Astrocyte (in vitro differentiated cells and primary cell): ENCODE data around the gene GRM4. TPM values are rescaled to one million over a fixed set of nuclear protein-coding genes. Genes with fewer than 3 reads are reported as not detected.

Experiments used
- DNase-seq: peaks from one replicate; pipeline ENCODE4 v3.0.0-alpha.2; 2010; ENCODE audit warnings: low read depth
- FAIRE-seq: peaks from 2 replicates; lab custom pipeline; 2011; peaks lifted over from hg19 to GRCh38; lab: Jason Lieb, UNC
- H2AFZ ChIP-seq: 2 replicates; pipeline ENCODE4 v1.6.0; 2012; ENCODE audit warnings: low read depth, low read length, inconsistent platforms
- H3K27ac ChIP-seq: 2 replicates; pipeline ENCODE4 v1.5.1; 2011; ENCODE audit warnings: low read depth, low read length, inconsistent platforms
- H3K27me3 ChIP-seq: 2 replicates; pipeline ENCODE4 v1.6.0; 2011; ENCODE audit warnings: low read length, inconsistent platforms; ENCODE audit not compliant: insufficient read depth
- H3K36me3 ChIP-seq: 2 replicates; pipeline ENCODE4 v1.5.1; 2011; ENCODE audit warnings: low read length, inconsistent platforms; ENCODE audit not compliant: insufficient read depth
- H3K4me1 ChIP-seq: 2 replicates; pipeline ENCODE4 v1.5.1; 2011; ENCODE audit warnings: low read length, inconsistent platforms; ENCODE audit not compliant: insufficient read depth
- H3K4me2 ChIP-seq: 2 replicates; pipeline ENCODE4 v1.6.0; 2012; ENCODE audit warnings: low read length, inconsistent platforms
- H3K4me3 ChIP-seq: 2 replicates; pipeline ENCODE4 v1.5.1; 2011; ENCODE audit warnings: low read depth, mild to moderate bottlenecking, low read length, inconsistent platforms; ENCODE audit not compliant: insufficient read depth
- H3K79me2 ChIP-seq: 2 replicates; pipeline ENCODE4 v1.6.0; 2012; ENCODE audit warnings: mild to moderate bottlenecking, low read length, inconsistent platforms; ENCODE audit not compliant: insufficient read depth
- H3K9ac ChIP-seq: 2 replicates; pipeline ENCODE4 v1.6.0; 2012; ENCODE audit warnings: mild to moderate bottlenecking, low read length, inconsistent platforms
- H3K9me3 ChIP-seq: 2 replicates; pipeline ENCODE4 v1.5.1; 2012; ENCODE audit warnings: low read depth, mild to moderate bottlenecking, low read length, inconsistent platforms; ENCODE audit not compliant: insufficient read depth
- H4K20me1 ChIP-seq: 2 replicates; pipeline ENCODE4 v1.6.0; 2012; ENCODE audit warnings: low read length, inconsistent platforms; ENCODE audit not compliant: insufficient read depth
- H3K27ac Mint-ChIP-seq: one replicate; pipeline ENCODE4 v1.8.0; 2021; ENCODE audit warnings: mild to moderate bottlenecking, mixed read lengths; ENCODE audit not compliant: unreplicated experiment
- H3K27me3 Mint-ChIP-seq: one replicate; pipeline ENCODE4 v1.8.0; 2021; ENCODE audit warnings: low read depth, mixed read lengths; ENCODE audit not compliant: unreplicated experiment
- H3K36me3 Mint-ChIP-seq: one replicate; pipeline ENCODE4 v1.8.0; 2021; ENCODE audit warnings: low read depth, mixed read lengths; ENCODE audit not compliant: unreplicated experiment
- H3K4me1 Mint-ChIP-seq: one replicate; pipeline ENCODE4 v1.8.0; 2021; ENCODE audit warnings: low read depth, mixed read lengths; ENCODE audit not compliant: unreplicated experiment
- H3K4me3 Mint-ChIP-seq: one replicate; pipeline ENCODE4 v1.8.0; 2021; ENCODE audit warnings: mild to moderate bottlenecking, moderate library complexity, mixed read lengths; ENCODE audit not compliant: unreplicated experiment
- H3K9me3 Mint-ChIP-seq: one replicate; pipeline ENCODE4 v1.8.0; 2021; ENCODE audit warnings: mild to moderate bottlenecking, mixed read lengths; ENCODE audit not compliant: unreplicated experiment
- EZH2 ChIP-seq: IDR thresholded peaks from 2 replicates; pipeline ENCODE4 v1.6.1; 2012; ENCODE audit warnings: mild to moderate bottlenecking, low read length, inconsistent platforms; ENCODE audit not compliant: insufficient read depth
- total RNA-seq: library from RNA; stranded (reverse); gene quantifications from 2 replicates; pipeline ENCODE4 v1.2.1, GENCODE V29; 2021
- TF ChIP-seq, protein P1 (sequence below): IDR thresholded peaks from 2 replicates; pipeline ENCODE4 v1.5.1; 2011; ENCODE audit warnings: low read depth, mild to moderate bottlenecking, inconsistent platforms, low read length, moderate library complexity; ENCODE audit not compliant: insufficient read depth

The GRM4 gene
- total RNA-seq, 1 donor from 2014 or later: 0.30 TPM

GRCh38 chr6:33985313-33985751 is 160.6 kb downstream of the GRM4 start:
- no peak for DNase-seq

GRCh38 chr6:33984466-33985312 is 161.2 kb downstream of the GRM4 start:
- no peaks in the 10 kb centered on the region for H3K27me3 ChIP-seq
- H3K79me2 ChIP-seq: no peaks in the 10 kb centered on the region
- DNase-seq (no peak), FAIRE-seq (no peak)
- H3K27ac Mint-ChIP-seq: no peak overlapping the region
- H4K20me1 ChIP-seq: no peaks in the 10 kb centered on the region
- H3K4me1 Mint-ChIP-seq: no peaks in the 10 kb centered on the region
- H3K27ac ChIP-seq: no peak overlapping the region
- no peak overlapping the region for H3K4me3 Mint-ChIP-seq
- H3K4me3 ChIP-seq: no peak overlapping the region
- no peaks in the 10 kb centered on the region for H3K36me3 Mint-ChIP-seq
- H3K4me1 ChIP-seq: no peaks in the 10 kb centered on the region
- no peaks in the 10 kb centered on the region for H3K9me3 ChIP-seq
- H3K27me3 Mint-ChIP-seq: peaks cover 18% of the 10 kb centered on the region
- H2AFZ ChIP-seq: no peak overlapping the region
- no peak overlapping the region for H3K4me2 ChIP-seq
- no peak overlapping the region for H3K9ac ChIP-seq
- no peak for TF ChIP-seq EZH2
- TF ChIP-seq, protein P1, sequence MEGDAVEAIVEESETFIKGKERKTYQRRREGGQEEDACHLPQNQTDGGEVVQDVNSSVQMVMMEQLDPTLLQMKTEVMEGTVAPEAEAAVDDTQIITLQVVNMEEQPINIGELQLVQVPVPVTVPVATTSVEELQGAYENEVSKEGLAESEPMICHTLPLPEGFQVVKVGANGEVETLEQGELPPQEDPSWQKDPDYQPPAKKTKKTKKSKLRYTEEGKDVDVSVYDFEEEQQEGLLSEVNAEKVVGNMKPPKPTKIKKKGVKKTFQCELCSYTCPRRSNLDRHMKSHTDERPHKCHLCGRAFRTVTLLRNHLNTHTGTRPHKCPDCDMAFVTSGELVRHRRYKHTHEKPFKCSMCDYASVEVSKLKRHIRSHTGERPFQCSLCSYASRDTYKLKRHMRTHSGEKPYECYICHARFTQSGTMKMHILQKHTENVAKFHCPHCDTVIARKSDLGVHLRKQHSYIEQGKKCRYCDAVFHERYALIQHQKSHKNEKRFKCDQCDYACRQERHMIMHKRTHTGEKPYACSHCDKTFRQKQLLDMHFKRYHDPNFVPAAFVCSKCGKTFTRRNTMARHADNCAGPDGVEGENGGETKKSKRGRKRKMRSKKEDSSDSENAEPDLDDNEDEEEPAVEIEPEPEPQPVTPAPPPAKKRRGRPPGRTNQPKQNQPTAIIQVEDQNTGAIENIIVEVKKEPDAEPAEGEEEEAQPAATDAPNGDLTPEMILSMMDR: no peak
- H3K9me3 Mint-ChIP-seq: no peaks in the 10 kb centered on the region
- H3K36me3 ChIP-seq: no peaks in the 10 kb centered on the region

More at GRCh38 chr6:33985313-33985751, 160.6 kb downstream of the GRM4 start:
- no peak overlapping the region for H3K27ac ChIP-seq
- no peaks in the 10 kb centered on the region for H3K4me1 Mint-ChIP-seq
- H3K27me3 ChIP-seq: no peaks in the 10 kb centered on the region
- no peak overlapping the region for H3K27ac Mint-ChIP-seq
- no peak for TF ChIP-seq EZH2
- TF ChIP-seq, protein P1: no peak
- no peaks in the 10 kb centered on the region for H4K20me1 ChIP-seq
- no peaks in the 10 kb centered on the region for H3K9me3 Mint-ChIP-seq
- H3K36me3 ChIP-seq: no peaks in the 10 kb centered on the region
- no peak overlapping the region for H2AFZ ChIP-seq
- no peaks in the 10 kb centered on the region for H3K4me1 ChIP-seq
- H3K9ac ChIP-seq: no peak overlapping the region
- no peaks in the 10 kb centered on the region for H3K79me2 ChIP-seq
- H3K4me2 ChIP-seq: no peak overlapping the region
- FAIRE-seq: no peak
- no peak overlapping the region for H3K4me3 ChIP-seq
- no peak overlapping the region for H3K4me3 Mint-ChIP-seq
- H3K27me3 Mint-ChIP-seq: peaks cover 20% of the 10 kb centered on the region
- H3K9me3 ChIP-seq: no peaks in the 10 kb centered on the region
- no peaks in the 10 kb centered on the region for H3K36me3 Mint-ChIP-seq
